GM10248 (cell line): ENCODE results near the gene TNFRSF13B.
"Not testable (repeated sequence)": the region's sequence is repeated elsewhere in the genome, so short reads cannot be mapped to it uniquely, and the experiment has no call there.

Experiments used
- CTCF ChIA-PET: fragments of 300-600 bp; sonication (Branson Sonifier 250); formaldehyde crosslinking; extraction: SDS; loops from one replicate; lab custom pipeline; 2021; ENCODE audit warnings: antibody characterized with exemption; lab: Yijun Ruan, JAX
- POLR2A ChIA-PET: fragments of 350-650 bp; sonication (Branson Sonifier 250); formaldehyde crosslinking; extraction: SDS; loops from one replicate; lab custom pipeline; 2020; ENCODE audit warnings: antibody characterized with exemption; lab: Yijun Ruan, JAX
- DNase-seq: peaks from one replicate; pipeline ENCODE4 v3.0.0; 2012; ENCODE audit errors: extremely low spot score
- TF ChIP-seq, protein P1 (sequence below): IDR thresholded peaks from 2 replicates; pipeline ENCODE4 v1.5.1; 2012; ENCODE audit warnings: mild to moderate bottlenecking, low read depth; ENCODE audit errors: extremely low read depth, missing control alignments, control extremely low read depth

Gene TNFRSF13B

DNA sequence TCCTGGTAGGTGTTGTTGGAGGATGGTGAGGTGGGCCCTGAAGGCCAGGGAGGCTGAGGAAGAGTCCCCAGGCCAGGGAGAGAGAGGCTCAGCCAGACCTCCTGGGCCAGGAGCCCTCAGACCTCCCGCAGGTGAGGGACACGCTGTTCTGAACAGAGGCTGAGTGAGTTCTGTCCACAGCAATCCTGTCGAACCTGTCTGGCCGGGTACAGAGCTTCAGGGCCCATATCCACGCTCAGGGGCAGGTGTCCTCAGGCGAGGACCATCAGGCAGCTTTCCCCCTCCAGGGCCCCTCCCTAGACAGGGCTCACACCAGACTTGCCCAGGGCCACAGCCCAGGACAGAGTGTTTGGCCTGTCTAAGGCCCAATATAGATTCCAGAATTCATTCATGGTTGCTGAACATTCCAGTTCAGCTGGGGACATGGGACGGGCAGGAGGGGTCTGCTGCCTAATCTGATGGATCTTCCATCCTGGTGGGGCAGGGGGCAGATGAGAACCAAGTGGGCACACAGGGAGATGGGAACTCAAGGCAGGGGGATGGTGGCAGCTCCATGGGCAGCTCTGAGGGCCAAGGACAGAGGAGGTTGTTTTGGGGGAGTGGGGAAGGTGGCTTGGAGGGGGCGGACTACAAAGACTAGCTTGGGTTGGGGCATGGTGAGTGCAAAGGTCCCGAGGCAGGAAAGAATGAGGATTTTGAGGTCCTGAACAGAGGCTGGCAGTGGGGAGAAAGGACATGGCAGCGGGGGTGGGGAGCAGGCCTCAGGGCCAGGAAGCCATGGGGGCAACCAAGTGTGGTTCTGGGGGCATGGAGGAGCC is 46.9 kb upstream of the TNFRSF13B start:
- ChIA-PET POLR2A (no interaction called here), CTCF (interaction anchor here (0.8 to 4.0 kb wide), 3 partner anchors 16 to 294 kb away, joined by 4 to 15 read pairs (median 8); no protein-coding TSS in a partner anchor)
- DNase-seq: no peak
- TF ChIP-seq, protein P1, sequence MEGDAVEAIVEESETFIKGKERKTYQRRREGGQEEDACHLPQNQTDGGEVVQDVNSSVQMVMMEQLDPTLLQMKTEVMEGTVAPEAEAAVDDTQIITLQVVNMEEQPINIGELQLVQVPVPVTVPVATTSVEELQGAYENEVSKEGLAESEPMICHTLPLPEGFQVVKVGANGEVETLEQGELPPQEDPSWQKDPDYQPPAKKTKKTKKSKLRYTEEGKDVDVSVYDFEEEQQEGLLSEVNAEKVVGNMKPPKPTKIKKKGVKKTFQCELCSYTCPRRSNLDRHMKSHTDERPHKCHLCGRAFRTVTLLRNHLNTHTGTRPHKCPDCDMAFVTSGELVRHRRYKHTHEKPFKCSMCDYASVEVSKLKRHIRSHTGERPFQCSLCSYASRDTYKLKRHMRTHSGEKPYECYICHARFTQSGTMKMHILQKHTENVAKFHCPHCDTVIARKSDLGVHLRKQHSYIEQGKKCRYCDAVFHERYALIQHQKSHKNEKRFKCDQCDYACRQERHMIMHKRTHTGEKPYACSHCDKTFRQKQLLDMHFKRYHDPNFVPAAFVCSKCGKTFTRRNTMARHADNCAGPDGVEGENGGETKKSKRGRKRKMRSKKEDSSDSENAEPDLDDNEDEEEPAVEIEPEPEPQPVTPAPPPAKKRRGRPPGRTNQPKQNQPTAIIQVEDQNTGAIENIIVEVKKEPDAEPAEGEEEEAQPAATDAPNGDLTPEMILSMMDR: no peak

DNA sequence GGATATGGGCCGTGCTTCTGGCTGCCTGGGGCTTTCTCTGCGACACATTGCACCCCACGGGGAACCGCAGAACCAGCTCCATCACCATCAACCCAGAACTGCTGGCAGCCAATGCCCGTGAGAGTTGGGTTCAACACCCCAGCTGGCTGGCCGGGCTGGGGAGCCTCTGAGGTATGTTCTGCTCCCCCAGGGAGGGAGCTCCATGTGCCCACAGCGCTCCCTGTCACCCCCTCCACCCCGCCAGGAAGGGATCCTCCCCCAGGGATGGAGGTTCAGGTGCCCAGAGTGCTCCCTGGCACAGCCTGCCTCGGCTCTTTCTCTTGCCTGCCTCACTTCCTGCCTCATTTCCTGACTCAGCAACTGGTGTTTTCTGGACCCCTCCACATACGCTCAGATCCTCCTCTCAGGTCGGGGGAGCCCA is 46.1 kb upstream of the TNFRSF13B start:
- POLR2A ChIA-PET: no interaction called here

DNA sequence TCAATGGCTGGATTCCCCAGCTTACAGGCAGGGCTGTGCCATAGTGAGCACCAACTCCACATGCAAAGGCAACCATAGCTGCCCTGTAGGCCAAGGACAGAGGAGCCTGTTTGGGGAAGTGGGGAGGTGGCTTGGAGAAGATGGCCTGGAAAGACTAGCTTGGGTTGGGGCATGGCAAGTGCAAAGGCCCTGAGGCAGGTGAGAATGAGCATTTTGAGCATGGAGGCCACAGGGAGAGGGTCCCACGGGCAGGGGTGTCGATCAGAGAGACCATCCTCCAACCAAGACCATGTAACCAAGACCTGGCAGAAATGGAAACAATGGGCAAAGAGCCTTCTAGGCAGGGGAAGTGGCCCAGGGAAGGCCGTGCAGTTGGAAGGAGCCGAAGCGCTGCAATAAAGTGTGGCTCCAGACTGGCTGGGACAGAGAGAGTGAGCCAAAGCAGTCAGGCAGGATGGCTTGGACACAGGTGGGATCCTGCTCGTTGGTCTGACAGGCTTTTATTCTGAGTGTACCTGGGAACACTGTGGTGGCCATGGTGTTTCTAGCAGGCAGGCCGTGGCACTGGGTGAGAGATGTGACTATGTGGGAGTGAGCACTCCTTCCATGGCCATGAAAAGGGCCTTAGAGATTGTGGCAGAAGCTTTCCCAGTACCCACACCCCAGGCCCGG is 45.6 kb upstream of the TNFRSF13B start:
- CTCF ChIA-PET: interaction anchor here (0.9 to 4.0 kb wide), 5 partner anchors 17 to 25 kb away, joined by 3 to 15 read pairs (median 8); no protein-coding TSS in a partner anchor

More for the DNA sequence above, 46.1 kb upstream of the TNFRSF13B start:
- CTCF ChIA-PET: interaction anchor here (2.0 to 4.0 kb wide), 3 partner anchors 17 to 26 kb away, joined by 8 to 15 read pairs (median 13); no protein-coding TSS in a partner anchor
- peak; percentile 27 for DNase-seq
- TF ChIP-seq, protein P1: no peak

DNA sequence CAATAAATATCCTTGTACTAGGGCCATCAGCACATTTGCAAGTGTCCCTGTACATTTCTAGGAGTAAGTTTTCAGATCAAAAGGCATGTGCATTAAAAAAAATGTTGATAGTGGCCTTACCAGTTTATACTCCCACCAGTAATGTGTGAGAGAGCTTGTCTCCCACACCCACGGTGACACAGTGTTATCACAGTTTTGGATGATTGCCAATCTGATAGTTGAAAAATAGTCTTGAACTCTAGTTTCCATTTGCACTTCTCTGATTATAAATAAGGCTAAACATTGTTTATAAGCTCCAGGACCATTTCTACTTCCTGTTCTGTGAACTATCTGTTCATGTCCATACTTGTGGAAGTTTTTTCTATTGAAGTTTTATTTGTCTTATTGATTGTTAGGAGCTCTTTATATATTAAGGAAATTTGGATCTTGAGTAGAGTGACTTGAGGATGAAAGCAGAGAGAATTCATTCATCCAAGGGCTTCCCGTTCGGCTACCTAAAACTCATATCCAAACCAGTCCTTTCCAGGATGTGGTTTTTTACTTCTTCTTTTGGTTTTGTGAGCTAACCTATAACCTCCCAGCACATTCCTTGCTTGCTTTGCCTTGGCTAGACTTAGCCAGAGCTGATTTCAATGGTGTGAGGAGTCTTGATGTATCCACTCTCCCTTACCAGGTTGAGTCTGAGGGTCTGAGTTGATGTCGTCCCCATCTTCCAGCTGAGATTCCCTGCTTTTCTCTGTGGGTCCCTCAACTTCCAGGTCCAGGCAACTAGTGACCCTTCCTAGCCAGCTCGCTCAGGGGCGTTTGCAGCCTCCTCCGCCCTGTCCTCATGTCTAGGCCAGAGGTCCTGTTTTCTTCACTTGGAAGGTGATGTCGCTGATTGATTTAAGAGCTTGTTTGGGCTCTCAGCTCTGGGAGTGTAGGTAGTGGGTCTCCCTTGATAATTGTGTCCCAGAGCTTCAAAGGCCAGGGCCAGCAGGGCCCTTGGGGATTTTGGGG is 44.6 kb upstream of the TNFRSF13B start:
- CTCF ChIA-PET: interaction anchor here (0.8 to 4.0 kb wide), 8 partner anchors 13 to 24 kb away, joined by 3 to 15 read pairs (median 4); no protein-coding TSS in a partner anchor
- POLR2A ChIA-PET, DNase-seq: not testable (repeated sequence)

More for the DNA sequence above, 45.6 kb upstream of the TNFRSF13B start:
- TF ChIP-seq, protein P1: no peak
- DNase-seq: no peak
- POLR2A ChIA-PET: no interaction called here

DNA sequence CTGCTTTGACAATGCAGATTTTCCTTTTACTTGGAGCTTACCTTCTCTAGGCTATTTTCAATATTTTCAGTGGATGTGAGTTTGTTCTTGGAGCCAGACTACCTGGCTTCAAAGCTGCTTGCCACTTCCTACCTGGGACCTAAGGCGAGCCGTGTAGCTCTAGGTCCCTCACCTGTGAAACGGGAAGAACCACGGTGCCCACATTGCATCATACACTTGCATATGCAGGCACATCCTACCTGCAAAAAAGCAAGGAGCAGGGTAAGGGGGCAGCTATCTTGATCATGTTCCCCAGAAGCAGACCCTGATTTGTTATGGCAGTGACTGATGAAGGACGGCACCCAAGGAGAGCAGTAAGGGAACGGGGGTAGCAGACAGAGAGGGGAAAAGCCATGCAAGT is 43.3 kb upstream of the TNFRSF13B start:
- TF ChIP-seq, protein P1: no peak
- POLR2A ChIA-PET: no interaction called here
- DNase-seq: no peak
- CTCF ChIA-PET: interaction anchor here (1.4 to 4.0 kb wide), 2 partner anchors 14 to 19 kb away, joined by 3 to 15 read pairs; no protein-coding TSS in a partner anchor

DNA sequence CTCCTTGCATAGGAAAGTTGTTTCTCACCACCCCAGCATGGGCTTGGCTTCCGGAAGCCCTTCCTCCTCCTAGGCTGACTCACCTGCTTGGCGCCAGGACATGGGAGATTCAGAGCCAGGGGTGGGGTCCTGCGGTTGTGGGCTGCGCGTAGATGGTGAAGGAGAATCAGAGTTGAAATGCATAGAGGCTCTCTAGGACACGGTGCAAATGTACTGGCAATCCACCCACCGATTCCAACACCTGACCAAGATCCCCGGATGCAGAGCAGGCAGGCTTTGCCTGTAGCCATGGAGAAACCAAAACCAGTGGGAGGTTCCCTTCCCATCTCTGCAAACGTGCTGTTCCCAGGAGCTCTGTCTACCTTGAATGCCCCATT is 42.8 kb upstream of the TNFRSF13B start:
- POLR2A ChIA-PET, DNase-seq: not testable (repeated sequence)
- CTCF ChIA-PET: interaction anchor here (4.0 kb wide), 1 partner anchor 14 kb away, joined by 15 read pairs; no protein-coding TSS in a partner anchor

DNA sequence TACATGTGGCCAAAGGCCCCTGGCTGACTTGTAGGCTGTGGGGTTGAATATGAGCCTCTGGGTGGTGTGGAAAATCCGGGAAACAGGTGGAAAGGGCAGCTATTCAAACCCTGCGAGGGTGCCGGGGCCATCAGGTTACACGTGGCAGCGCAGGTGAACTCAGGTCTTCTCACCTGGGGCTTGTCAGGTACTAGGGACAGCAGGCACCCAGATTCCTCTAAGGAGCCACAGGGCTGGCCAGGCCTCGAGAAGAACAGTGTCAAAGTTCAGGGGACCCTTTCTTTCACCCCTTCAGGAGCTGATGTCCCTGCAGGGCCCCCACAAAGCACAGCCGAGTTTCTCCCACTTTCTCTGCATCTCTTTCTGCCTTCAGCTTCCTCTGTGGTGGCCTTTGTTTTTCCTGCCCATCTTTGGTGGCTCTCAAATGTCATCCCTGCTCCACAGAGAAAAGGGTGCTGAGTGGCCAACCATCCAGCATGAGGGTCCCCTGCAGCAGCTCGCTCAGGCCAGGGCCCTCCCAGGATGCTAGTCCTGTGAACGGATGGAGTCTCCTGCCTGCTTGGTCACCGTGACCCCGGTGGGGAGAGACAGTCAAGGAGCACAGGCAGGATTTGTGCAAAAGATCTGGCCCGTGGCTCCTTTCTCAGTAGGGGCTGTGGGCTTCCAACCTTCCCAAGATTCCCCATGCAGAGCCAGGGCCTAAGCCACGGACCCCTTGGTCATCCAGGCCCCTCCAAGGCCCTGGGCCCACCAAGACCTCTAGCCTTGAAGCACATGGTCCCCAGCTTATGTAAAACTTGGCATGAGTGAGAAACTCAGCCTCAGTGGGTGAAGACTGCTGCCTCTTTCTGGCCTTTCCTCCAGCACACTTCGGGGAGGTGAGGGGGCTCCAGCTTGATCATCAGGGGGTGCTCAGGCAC is 42.2 kb upstream of the TNFRSF13B start:
- POLR2A ChIA-PET, CTCF ChIA-PET, DNase-seq: not testable (repeated sequence)

DNA sequence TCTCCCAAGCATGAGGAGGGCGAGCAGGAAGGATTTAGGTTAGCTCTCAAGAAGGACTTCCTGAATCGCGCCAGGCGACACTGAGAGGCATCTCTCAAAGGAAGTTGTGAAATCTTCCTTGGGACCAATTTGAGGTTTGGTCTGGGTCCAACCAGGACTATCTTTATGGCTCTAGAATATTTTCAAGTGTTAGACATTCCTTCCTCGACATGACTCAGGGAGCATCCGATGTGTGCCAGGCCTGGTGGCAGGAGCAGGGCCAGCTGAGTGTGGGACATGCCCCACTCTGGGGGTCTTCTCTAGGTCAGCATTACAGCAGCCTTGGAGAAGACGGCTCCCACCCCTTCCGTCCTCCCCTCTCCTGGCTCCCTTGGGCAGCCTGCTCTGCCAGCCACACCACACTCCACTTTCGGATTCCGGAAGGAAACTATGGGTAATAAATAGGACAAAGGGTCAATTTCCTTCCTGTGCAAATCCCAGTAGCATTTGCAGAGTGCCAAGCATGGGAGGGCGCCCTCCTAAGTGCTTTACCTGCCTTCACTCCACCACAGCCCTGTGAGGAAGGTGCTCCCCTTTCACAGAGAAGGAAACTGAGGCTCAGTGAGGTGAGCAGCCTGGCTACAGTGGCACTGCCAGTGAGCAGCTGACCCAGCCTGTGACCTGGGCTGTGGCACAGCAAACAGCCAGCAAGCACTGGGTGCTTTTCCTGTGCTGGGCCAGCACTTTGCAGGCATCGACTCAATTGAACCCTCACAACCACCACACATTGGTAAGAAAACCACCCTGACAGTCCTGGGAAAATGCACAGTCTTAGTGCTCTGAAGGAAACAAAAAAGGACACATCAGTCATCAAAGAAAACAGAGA is 39.4 kb upstream of the TNFRSF13B start:
- DNase-seq, POLR2A ChIA-PET, CTCF ChIA-PET: not testable (repeated sequence)

DNA sequence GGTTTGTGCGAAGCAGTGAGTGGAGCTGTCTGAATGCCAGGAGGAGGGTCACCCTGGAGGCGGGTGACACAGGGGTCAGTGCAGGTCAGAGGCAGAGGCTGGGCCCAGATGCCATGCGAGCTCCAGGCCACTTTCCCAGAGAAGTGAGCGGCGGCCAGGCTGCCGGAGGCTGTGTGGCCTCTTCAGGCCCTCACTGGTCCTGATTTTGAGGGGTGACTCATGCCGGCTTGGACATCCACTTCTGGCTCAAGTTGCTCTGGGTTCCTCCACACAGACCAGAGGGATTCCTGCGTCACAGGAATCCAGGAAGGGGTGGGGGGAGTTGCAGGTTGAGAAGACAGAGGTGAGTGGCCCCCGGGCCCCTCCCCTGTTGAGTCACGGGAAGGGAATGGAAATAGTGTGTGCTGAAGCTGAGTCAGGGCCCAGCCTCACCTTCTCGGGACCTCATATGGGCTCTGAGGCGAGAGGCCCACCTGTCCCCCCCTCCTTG is 38.7 kb upstream of the TNFRSF13B start:
- DNase-seq, POLR2A ChIA-PET, CTCF ChIA-PET: not testable (repeated sequence)
